ENCODE results near the gene CCDC32. TPM values are rescaled to one million over a fixed set of nuclear protein-coding genes. Genes with fewer than 3 reads are reported as not detected.

CCDC32 gene, protein sequence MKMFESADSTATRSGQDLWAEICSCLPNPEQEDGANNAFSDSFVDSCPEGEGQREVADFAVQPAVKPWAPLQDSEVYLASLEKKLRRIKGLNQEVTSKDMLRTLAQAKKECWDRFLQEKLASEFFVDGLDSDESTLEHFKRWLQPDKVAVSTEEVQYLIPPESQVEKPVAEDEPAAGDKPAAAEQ
- 14.0 and 16.7 TPM in 2 replicates for polyA plus RNA-seq (2011; rRNA removed)
- polyA minus RNA-seq (2011; rRNA and poly(A)+ RNA removed), result 9.0 and 14.9 TPM in 2 replicates

GRCh38 chr15:40564591-40565332 lies at the start of gene CCDC32:
Gene CCDC32 (minus strand): TSS chr15:40565042. CDS start chr15:40563015, 2,027 bp downstream.
- CTCF ChIA-PET, result interaction anchor here (0.7 to 1.5 kb wide), 4 partner anchors 25 to 329 kb away, joined by 3 to 12 read pairs (median 3); partner anchors contain the start of gene VPS18
- POLR2A ChIA-PET, result interaction anchor here (0.6 to 1.0 kb wide), 3 partner anchors 14 to 25 kb away, joined by 3 to 4 read pairs (median 3); no protein-coding TSS in a partner anchor
- TF ChIP-seq, protein P1, sequence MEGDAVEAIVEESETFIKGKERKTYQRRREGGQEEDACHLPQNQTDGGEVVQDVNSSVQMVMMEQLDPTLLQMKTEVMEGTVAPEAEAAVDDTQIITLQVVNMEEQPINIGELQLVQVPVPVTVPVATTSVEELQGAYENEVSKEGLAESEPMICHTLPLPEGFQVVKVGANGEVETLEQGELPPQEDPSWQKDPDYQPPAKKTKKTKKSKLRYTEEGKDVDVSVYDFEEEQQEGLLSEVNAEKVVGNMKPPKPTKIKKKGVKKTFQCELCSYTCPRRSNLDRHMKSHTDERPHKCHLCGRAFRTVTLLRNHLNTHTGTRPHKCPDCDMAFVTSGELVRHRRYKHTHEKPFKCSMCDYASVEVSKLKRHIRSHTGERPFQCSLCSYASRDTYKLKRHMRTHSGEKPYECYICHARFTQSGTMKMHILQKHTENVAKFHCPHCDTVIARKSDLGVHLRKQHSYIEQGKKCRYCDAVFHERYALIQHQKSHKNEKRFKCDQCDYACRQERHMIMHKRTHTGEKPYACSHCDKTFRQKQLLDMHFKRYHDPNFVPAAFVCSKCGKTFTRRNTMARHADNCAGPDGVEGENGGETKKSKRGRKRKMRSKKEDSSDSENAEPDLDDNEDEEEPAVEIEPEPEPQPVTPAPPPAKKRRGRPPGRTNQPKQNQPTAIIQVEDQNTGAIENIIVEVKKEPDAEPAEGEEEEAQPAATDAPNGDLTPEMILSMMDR (IDR thresholded peaks at IDR 0.05; ENCODE audit: low read depth, low read length), result no peak
- peak; percentile 93 for DNase-seq (ENCODE audit: low read depth, low spot score)
- peak within 1 kb of the TSS; percentile 75 for H3K27ac ChIP-seq (ENCODE audit: low read depth, low read length)
- no peaks in the 10 kb centered on the region for H3K27me3 ChIP-seq (ENCODE audit: control insufficient read depth, insufficient read depth, low read length)
- peak within 1 kb of the TSS; percentile 92 for H3K4me3 ChIP-seq (ENCODE audit: low read depth, low read length)
- H3K9me3 ChIP-seq (ENCODE audit: control insufficient read depth, insufficient read depth, low read length), result no peaks in the 10 kb centered on the region; the same call in 1 of the 2 replicates

- no peak overlapping the region for H3K4me3 ChIP-seq (ENCODE audit: low read depth, low read length)
- no peaks in the 10 kb centered on the region for H3K27me3 ChIP-seq (ENCODE audit: control insufficient read depth, insufficient read depth, low read length)
- H3K27ac ChIP-seq (ENCODE audit: low read depth, low read length), result no peak overlapping the region
- TF ChIP-seq, protein P1 (IDR thresholded peaks at IDR 0.05; ENCODE audit: low read depth, low read length), result no peak
- DNase-seq (ENCODE audit: low read depth, low spot score), result no peak
- no peaks in the 10 kb centered on the region for H3K9me3 ChIP-seq (ENCODE audit: control insufficient read depth, insufficient read depth, low read length)
- CTCF ChIA-PET, result interaction anchor here (0.7 kb wide), 1 partner anchor 19 kb away, joined by 3 read pairs; no protein-coding TSS in a partner anchor
- POLR2A ChIA-PET, result no interaction called here
Measured at GRCh38 chr15:40613080-40613479, 48.2 kb upstream of the CCDC32 start.

GRCh38 chr15:40603935-40604334 lies 39.1 kb upstream of the CCDC32 start:
- ChIA-PET POLR2A (no interaction called here), CTCF (no interaction called here)
- Histone ChIP-seq H3K4me3 (ENCODE audit: low read depth, low read length) (no peak overlapping the region), H3K27ac (ENCODE audit: low read depth, low read length) (no peak overlapping the region), H3K27me3 (ENCODE audit: control insufficient read depth, insufficient read depth, low read length) (no peaks in the 10 kb centered on the region), H3K9me3 (ENCODE audit: control insufficient read depth, insufficient read depth, low read length) (no peaks in the 10 kb centered on the region)
- DNase-seq (ENCODE audit: low read depth, low spot score), result no peak
- TF ChIP-seq, protein P1 (IDR thresholded peaks at IDR 0.05; ENCODE audit: low read depth, low read length), result no peak

- H3K4me3 ChIP-seq (ENCODE audit: low read depth, low read length), result no peak overlapping the region
- DNase-seq (ENCODE audit: low read depth, low spot score), result no peak
- no peaks in the 10 kb centered on the region for H3K9me3 ChIP-seq (ENCODE audit: control insufficient read depth, insufficient read depth, low read length)
- ChIA-PET CTCF (interaction anchor here (0.6 to 3.8 kb wide), 3 partner anchors 11 to 257 kb away, joined by 5 to 24 read pairs (median 5); no protein-coding TSS in a partner anchor), POLR2A (no interaction called here)
- TF ChIP-seq, protein P1 (IDR thresholded peaks at IDR 0.05; ENCODE audit: low read depth, low read length), result no peak
- H3K27me3 ChIP-seq (ENCODE audit: control insufficient read depth, insufficient read depth, low read length), result no peaks in the 10 kb centered on the region
- H3K27ac ChIP-seq (ENCODE audit: low read depth, low read length), result no peak overlapping the region
Measured at GRCh38 chr15:40600956-40601355, 36.1 kb upstream of the CCDC32 start.

All from AG04450 (cell line).